IPS-15b (cell line): Measurements from ENCODE around the gene PRMT6.
A peak's percentile ranks its signal among the peaks of the same experiment; 100 is the strongest.
"Not testable (repeated sequence)": the region's sequence is repeated elsewhere in the genome, so short reads cannot be mapped to it uniquely, and the experiment has no call there.

Experiments used
- H3K27me3 ChIP-seq: one replicate; pipeline ENCODE4 v1.6.1; 2013; ENCODE audit warnings: low read length; ENCODE audit not compliant: control insufficient read depth, insufficient read depth
- H3K36me3 ChIP-seq: one replicate; pipeline ENCODE4 v1.6.1; 2013; ENCODE audit warnings: low read length; ENCODE audit not compliant: control insufficient read depth, insufficient read depth
- H3K4me1 ChIP-seq: one replicate; pipeline ENCODE4 v1.6.1; 2013; ENCODE audit warnings: mild to moderate bottlenecking, low read length; ENCODE audit not compliant: control insufficient read depth, insufficient read depth
- H3K4me3 ChIP-seq: one replicate; pipeline ENCODE4 v1.5.1; 2013; ENCODE audit warnings: low read depth, low read length
- H3K9ac ChIP-seq: one replicate; pipeline ENCODE4 v1.6.1; 2013; ENCODE audit warnings: low read depth, mild to moderate bottlenecking, low read length
- H3K9me3 ChIP-seq: one replicate; pipeline ENCODE4 v1.6.1; 2013; ENCODE audit warnings: mild to moderate bottlenecking, low read length; ENCODE audit not compliant: control insufficient read depth, insufficient read depth

Gene PRMT6

DNA sequence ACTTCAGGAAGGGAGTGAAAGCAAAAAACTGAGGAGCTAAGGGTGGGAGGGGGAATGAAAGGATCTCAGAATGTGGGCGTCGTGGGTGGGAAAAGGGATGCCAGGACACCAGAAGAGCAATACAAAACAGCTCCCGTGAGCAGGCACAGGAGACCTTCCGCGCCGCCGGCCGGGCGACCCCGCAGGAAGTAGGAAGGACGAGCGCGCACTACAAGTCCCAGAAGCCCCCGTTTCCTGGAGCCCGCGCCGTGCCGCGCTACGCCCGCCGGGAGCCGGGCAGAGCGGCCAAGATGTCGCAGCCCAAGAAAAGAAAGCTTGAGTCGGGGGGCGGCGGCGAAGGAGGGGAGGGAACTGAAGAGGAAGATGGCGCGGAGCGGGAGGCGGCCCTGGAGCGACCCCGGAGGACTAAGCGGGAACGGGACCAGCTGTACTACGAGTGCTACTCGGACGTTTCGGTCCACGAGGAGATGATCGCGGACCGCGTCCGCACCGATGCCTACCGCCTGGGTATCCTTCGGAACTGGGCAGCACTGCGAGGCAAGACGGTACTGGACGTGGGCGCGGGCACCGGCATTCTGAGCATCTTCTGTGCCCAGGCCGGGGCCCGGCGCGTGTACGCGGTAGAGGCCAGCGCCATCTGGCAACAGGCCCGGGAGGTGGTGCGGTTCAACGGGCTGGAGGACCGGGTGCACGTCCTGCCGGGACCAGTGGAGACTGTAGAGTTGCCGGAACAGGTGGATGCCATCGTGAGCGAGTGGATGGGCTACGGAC lies at the start of gene PRMT6:
TSS of gene PRMT6 (plus strand) at position 249 of the 771 bp plus-strand sequence. CDS start at position 291, 42 bp downstream.
- no peaks in the 10 kb centered on the region for H3K9me3 ChIP-seq
- no peaks in the 10 kb centered on the region for H3K27me3 ChIP-seq
- H3K9ac ChIP-seq: peak within 1 kb of the TSS; percentile 96
- H3K4me3 ChIP-seq: peak within 1 kb of the TSS; percentile 99
- H3K4me1 ChIP-seq: peaks cover 6% of the 10 kb centered on the region
- no peaks in the 10 kb centered on the region for H3K36me3 ChIP-seq

DNA sequence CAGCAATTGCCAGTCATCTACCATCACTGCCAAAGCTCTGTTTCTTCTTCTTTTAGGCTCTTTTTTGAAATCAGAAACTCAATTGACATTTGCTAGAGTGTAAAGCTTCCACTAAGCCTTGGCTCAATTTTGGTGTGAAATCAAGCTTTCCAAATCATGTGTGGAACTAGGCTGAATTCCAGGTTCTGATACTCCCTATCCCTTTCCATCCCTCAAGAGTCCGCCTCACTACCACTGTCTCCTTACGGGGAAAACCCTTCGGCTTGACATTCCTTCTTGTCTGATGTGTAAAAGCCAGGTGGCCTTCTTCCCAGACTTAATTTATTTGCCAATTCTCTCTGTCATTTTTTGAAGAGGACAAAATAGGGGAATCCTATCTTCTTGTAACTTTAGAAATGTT lies 47.2 kb upstream of the PRMT6 start:
- H3K4me3 ChIP-seq: no peak overlapping the region
- H3K36me3 ChIP-seq: no peaks in the 10 kb centered on the region
- no peaks in the 10 kb centered on the region for H3K27me3 ChIP-seq
- H3K9ac ChIP-seq: no peak overlapping the region
- H3K4me1 ChIP-seq: no peaks in the 10 kb centered on the region
- no peaks in the 10 kb centered on the region for H3K9me3 ChIP-seq

DNA sequence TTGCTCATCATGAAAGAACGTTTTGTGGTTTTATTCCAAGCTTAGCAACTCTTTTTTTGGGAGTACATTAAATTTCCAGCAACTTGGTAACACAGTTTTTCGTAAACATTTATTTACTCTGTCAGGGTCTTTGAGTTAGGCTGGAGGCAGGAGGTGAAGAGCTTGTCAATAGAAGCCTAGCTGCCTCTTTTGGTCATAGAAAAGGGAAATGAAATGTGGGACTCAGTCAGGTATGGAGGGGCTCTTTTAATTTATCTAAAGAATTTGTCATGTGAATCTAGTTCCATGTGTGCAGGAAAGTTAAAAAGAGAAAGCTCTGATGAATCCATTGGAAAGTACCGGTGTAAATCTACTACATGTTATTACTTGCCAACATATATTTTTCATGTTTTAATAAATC lies 45.9 kb upstream of the PRMT6 start:
- no peaks in the 10 kb centered on the region for H3K9me3 ChIP-seq
- H3K27me3 ChIP-seq: no peaks in the 10 kb centered on the region
- no peaks in the 10 kb centered on the region for H3K36me3 ChIP-seq

DNA sequence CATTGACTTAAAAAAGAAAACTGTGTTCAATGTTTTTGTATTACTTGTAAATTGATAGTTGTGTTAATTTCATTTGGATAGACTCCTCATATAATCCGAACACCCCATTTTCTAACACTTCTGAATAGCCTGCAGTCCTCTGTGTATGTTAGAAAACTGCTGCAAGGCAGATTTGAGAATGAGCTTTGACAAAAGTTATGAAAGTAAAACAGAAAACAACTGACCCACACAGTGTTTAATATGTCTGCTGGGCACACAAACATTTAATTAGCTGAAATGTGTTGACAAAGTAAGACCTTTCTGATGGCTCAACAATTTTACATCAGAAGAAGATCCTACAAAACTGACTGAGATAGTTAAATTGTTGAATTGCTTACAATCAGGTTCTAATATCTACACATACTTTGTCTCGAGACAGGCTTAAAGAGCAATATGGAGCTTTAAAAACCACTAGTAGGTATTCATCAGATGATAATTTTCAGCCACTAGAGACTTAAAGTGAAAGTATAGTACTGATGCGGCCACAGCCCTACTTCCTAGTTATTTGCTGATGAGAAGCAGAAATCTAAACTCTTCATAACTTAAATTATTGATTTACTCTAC lies 40.0 kb upstream of the PRMT6 start:
- H3K9ac ChIP-seq: no peak overlapping the region
- H3K4me3 ChIP-seq: no peak overlapping the region
- H3K27me3 ChIP-seq: no peaks in the 10 kb centered on the region
- peaks cover 4% of the 10 kb centered on the region for H3K4me1 ChIP-seq
- H3K36me3 ChIP-seq: no peaks in the 10 kb centered on the region
- no peaks in the 10 kb centered on the region for H3K9me3 ChIP-seq

More for the DNA sequence above, 45.9 kb upstream of the PRMT6 start:
- Histone ChIP-seq H3K4me1 (no peaks in the 10 kb centered on the region), H3K9ac (no peak overlapping the region), H3K4me3 (no peak overlapping the region)

DNA sequence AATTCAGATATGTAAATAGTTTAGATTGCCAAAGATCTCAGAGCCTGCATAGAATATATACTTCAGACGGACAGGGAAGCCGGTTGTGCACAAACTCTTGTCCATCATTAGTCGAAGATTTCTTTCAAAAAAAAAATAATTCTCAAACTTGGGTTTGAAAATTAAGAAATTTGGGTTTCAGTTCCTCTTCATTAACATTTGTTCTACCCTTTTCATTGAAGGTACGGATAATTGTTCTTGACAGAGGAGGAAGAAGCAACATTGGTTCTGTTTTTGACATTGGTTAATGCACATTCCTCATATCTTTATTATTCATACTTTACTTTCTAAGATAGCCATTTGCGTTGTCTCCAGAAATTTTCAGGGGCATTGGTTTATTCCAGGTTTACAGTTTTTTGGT lies 38.0 kb upstream of the PRMT6 start:
- Histone ChIP-seq H3K9ac (no peak overlapping the region), H3K4me3 (no peak overlapping the region), H3K27me3 (no peaks in the 10 kb centered on the region), H3K9me3 (no peaks in the 10 kb centered on the region), H3K4me1 (peaks cover 4% of the 10 kb centered on the region), H3K36me3 (no peaks in the 10 kb centered on the region)

DNA sequence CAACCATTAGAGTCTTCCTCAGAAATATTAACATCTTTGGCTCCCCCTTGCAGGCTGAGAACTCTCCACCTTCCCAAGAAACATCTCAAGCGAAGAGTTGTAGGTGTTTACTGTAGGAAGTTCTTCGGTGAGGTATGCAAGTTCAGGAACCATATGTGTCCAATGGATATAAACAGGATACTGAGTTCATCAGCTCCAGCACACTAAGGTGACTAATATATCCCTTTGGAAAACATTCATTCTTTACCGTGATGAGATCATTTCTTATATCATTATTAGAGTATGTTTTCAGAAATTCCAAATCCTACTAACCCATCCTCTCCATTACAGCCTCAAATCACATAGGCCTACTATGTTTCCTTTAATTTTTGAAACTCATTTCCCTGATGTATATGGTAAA lies 37.3 kb upstream of the PRMT6 start:
- Histone ChIP-seq H3K4me1 (peaks cover 4% of the 10 kb centered on the region), H3K27me3 (no peaks in the 10 kb centered on the region), H3K9me3 (no peaks in the 10 kb centered on the region), H3K36me3 (no peaks in the 10 kb centered on the region), H3K4me3 (no peak overlapping the region), H3K9ac (no peak overlapping the region)

DNA sequence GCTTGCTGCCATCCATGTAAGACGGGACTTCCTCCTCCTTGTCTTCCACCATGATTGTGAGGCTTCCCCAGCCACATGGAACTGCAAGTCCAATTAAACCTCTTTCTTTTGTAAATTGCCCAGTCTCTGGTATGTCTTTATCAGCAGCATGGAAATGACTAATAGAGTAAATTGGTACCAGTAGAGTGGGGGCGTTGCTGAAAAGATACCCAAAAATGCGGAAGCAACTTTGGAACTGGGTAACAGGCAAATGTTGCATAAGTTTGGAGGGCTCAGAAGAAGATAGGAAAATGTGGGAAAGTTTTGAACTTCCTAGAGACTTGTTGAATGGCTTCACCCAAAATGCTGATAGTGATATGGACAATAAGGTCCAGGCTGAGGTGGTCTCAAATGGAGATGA lies 17.6 kb upstream of the PRMT6 start:
- H3K4me1 ChIP-seq, H3K9me3 ChIP-seq, H3K36me3 ChIP-seq, H3K4me3 ChIP-seq, H3K27me3 ChIP-seq, H3K9ac ChIP-seq: not testable (repeated sequence)

DNA sequence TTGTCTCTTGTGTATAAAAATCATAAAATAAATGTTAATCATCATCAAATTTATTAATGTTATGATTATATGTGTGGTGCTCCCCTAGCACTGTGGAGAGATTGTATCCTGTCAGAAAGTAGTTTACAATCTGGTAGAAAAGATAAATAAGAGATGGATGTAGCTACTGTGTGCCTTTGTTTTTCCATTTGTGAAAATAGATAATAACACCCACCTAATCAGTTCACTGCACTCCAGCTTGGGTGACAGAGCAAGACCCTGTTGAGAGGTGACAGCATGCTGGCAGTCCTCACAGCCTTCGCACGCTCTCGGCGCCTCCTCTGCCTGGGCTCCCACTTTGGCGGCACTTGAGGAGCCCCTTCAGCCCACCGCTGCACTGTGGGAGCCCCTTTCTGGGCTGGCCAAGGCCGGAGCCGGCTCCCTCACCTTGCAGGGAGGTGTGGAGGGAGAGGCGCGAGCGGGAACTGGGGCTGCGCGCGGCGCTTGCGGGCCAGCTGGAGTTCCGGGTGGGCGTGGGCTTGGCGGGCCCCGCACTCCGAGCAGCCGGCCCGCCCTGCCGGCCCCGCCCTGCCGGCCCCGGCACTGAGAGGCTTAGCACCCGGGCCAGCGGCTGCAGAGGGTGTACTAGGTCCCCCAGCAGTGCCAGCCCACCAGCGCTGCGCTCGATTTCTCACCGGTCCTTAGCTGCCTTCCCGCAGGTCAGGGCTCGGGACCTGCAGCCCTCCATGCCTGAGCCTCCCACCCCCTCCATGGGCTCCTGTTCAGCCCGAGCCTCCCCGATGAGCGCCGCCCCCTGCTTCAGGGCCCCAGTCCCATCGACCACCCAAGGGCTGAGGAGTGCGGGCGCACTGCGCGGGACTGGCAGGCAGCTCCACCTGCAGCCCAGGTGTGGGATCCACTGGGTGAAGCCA lies 11.9 kb upstream of the PRMT6 start:
- not testable (repeated sequence) for H3K36me3 ChIP-seq, H3K9me3 ChIP-seq, H3K4me1 ChIP-seq, H3K4me3 ChIP-seq, H3K9ac ChIP-seq, H3K27me3 ChIP-seq

DNA sequence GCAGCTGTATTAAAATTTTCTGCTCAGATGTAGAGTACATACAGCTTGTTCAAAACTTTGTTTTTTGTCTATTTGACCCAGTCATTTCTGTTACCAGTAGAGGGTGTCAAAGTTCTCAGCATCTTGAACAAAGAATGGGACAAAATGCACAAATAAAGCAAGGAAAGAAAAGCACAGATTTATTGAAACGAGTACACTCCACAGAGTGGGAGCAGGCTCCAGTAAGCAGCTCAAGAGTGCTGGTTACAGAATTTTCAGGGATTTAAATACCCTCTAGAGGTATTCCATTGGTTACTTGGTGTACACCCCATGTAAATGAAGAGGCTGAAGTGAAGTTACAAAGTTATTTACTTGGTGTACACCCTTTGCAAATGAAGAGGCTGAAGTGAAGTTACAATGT lies 8.9 kb upstream of the PRMT6 start:
- Histone ChIP-seq H3K4me1 (no peaks in the 10 kb centered on the region), H3K4me3 (no peak overlapping the region), H3K9ac (no peak overlapping the region), H3K9me3 (no peaks in the 10 kb centered on the region), H3K36me3 (no peaks in the 10 kb centered on the region), H3K27me3 (no peaks in the 10 kb centered on the region)

DNA sequence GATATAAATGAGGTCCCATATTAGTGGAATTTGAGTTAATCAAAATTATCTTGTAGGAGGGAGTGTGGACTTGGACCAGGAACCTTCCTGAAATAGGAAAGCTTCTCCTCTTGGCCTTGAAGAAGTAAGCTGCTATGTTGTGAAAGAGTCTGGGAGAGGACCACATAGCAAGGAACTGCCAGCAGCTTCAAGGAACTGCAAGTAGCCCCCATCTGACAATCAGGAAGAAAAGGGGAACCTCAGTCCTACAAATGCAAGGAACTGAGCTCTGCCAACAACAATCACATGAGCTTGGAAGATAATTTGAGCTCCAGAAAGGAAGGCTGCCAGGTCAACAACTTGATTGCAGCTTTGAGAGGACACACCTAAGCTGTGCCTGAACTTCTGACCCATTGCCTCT lies 8.2 kb upstream of the PRMT6 start:
- H3K9me3 ChIP-seq: no peaks in the 10 kb centered on the region

DNA sequence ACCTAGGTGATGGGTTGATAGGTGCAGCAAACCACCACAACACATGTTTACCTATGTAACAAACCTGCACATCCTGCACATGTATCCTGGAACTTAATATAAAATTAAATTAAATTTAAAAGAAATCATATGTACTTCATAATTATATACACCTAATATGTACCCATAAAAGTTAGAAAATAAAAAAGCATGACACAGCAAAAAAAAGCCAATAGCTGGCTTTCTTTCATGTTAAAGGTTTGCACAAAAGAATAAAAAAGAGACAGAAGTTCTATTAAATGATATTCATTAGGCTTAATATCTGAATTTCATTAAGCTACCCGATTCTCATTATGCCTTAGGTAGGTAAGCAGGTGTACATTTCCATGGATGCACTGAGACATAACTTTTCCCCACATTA lies 5.2 kb upstream of the PRMT6 start:
- no peaks in the 10 kb centered on the region for H3K9me3 ChIP-seq
- no peak overlapping the region for H3K4me3 ChIP-seq
- H3K27me3 ChIP-seq: no peaks in the 10 kb centered on the region
- no peak overlapping the region for H3K9ac ChIP-seq
- H3K4me1 ChIP-seq: no peaks in the 10 kb centered on the region
- H3K36me3 ChIP-seq: no peaks in the 10 kb centered on the region

More for the DNA sequence above, 8.2 kb upstream of the PRMT6 start:
- H3K9ac ChIP-seq: no peak overlapping the region
- no peaks in the 10 kb centered on the region for H3K36me3 ChIP-seq
- no peaks in the 10 kb centered on the region for H3K4me1 ChIP-seq
- no peak overlapping the region for H3K4me3 ChIP-seq
- no peaks in the 10 kb centered on the region for H3K27me3 ChIP-seq
